NCI-H146 treated with DMSO at 0.1 percent for 48 hours (cell line): ENCODE measurements around the gene NHLH1.

Source experiments
- DNase-seq: peaks from one replicate; lab custom pipeline; 2025; ENCODE audit not compliant: unreplicated experiment; lab: John Stamatoyannopoulos, UW

The NHLH1 gene

DNA sequence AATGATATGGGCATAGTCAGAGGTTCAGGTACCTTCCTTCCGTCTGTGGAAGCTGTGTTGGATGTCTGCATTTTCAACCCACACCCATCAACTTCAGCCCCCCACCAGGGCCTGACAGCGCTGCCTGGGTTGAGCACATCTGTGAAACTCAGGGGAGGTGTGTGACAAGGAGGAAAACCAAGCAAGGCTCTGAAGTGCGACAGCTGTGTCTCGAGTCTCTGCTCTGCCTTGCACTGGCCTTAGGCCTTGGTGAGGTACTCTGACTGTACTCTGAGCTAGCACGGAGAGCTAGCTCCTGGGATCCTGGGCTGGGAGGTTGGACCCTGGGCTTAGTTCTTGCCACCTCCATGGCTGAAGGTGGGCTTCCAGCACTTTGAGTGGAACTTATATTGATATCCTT lies 42.6 kb downstream of the NHLH1 start:
- no peak for DNase-seq

- DNase-seq, result no peak
Measured at GRCh38 chr1:160410406-160411005, 43.6 kb downstream of the NHLH1 start.

- no peak for DNase-seq
Measured at GRCh38 chr1:160411271-160412027, 44.6 kb downstream of the NHLH1 start.

DNA sequence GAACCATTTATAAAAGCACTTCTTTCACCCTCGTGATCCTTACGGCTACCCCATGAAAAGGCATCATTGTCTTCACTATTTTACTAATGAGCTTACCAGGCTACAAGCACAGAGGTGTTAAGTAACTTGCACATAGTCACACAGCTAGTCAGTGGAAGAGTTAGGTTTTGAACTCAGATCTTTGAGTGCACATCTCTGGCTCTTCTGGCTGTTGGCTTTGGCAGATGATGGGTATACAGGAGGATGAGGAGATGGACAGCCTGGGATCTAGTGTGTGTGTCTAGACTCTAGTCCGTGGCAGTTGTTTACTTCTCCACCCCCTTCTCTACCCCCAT lies 45.1 kb downstream of the NHLH1 start:
- no peak for DNase-seq

DNA sequence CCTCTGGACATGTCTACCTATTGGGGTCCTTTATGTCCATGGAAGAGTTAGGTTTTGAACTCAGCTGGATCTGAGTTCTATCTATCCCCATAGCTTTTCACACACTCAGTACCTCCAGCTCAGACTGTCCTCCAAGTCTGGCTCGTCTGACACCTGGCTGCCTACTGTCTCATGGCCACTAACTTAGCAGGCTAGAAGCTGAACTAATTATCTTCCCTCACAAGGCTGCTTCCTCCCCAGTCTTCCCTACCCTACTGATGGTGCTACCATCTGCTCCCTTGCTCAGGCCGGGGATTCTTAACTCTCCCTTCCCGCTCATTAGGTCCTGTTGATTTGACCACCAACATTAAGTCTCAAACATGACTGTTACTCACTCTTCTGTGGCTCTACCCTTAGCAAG lies 46.8 kb downstream of the NHLH1 start:
- no peak for DNase-seq

GRCh38 chr1:160414881-160415280 lies 48.0 kb downstream of the NHLH1 start:
- DNase-seq, result no peak

DNA sequence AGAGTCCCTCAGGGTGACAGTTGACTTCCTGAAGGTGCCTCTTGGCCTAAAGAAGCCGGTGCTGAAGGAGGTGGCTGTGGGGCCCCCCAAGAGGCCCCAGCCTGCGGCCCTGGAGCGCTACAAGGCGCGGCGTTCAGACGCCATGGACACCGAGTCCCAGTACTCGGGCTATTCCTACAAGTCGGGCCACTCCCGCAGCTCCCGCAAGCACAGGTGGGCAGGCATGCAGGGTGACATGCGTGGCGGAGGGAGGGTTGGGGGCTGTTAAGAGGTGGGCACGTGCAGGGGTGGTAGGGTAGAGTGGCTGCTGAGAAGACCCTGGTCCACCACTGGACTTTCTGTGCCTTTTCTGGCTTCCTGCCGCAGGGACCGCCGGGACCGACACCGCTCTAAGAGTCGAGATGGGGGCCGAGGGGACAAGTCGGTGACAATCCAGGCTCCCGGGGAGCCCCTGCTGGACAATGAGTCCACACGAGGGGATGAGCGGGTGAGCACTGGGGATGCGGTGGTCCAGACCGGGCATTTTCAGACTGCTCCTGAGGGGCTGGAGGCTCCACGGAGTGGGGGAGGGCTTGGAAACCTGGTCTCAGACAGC lies 48.9 kb downstream of the NHLH1 start:
- DNase-seq, result no peak

- peak; percentile 9 for DNase-seq
Measured at GRCh38 chr1:160416369-160416768, 49.5 kb downstream of the NHLH1 start.

GRCh38 chr1:160418483-160418882 lies 51.6 kb downstream of the NHLH1 start:
- no peak for DNase-seq

DNA sequence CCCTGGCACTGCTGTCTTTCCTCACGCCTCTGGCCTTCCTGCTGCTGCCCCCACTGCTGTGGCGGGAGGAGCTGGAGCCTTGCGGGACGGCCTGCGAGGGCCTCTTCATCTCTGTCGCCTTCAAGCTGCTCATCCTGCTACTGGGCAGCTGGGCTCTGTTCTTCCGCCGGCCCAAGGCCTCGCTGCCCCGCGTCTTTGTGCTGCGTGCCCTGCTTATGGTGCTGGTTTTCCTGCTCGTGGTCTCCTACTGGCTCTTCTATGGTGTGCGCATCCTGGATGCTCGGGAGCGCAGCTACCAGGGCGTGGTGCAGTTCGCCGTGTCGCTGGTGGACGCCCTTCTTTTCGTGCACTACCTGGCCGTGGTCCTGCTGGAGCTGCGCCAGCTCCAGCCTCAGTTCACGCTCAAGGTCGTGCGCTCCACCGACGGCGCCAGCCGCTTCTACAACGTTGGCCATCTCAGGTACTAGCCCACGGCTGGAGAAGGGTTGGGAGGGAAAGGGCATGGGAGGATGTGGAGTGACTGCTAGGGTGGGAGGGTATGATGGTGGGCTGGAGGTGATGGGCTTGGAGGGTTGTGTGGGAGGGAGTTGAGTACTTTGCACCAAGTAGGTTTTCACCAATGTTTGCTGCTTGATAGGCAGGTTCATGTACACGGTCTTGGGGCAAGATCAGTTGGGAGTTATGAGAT lies 52.4 kb downstream of the NHLH1 start:
- no peak for DNase-seq

- no peak for DNase-seq
Measured at GRCh38 chr1:160419838-160420169, 52.9 kb downstream of the NHLH1 start.

DNA sequence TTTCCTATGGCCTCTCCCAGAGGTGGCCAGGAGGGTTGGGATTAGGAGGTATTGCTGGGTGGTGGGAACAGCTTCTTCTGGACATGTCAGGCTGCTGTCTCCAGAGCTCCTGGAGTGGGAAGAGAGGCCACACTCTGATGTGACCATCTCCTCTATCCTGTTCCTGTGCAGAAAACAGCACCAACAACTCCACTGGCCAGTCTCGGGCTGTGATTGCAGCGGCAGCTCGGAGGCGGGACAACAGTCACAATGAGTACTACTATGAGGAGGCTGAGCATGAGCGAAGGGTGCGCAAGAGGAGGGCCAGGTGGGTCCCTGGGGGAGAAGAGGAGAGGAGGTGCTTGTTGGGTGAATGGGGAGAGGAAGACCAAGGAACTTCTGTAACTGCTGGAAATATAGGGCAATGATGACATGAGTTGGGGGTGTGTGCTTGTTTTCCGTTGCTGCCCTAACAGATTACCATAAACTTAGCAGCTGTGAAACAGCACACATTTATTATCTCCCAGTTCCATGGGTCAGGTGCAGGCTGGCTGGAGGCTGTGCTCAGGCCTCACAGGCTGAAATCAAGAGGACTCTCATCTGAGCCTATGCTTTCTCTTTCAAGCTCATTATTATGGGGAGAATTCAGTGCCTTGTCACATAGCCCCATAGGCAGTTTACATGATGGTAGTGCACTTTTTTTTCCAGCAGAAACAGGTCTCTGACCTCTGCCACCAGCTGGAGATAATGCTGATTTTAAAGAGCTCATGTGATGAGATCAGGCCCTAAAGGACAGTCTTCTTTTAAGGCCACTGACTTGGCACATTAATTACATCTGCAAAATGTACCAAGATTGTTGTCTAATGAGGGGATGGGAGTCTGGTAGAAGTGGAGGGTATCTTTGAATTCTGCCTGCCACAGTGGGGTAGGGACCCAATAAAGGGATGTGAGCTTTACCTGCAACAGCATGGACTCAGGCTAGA lies 54.3 kb downstream of the NHLH1 start:
- DNase-seq, result no peak

GRCh38 chr1:160421881-160422280 lies 55.0 kb downstream of the NHLH1 start:
- no peak for DNase-seq
